Pons (tissue), 1 donor: ENCODE data around the gene ATXN7L1.

Source experiments
- DNase-seq: peaks from one replicate; pipeline ENCODE4 v3.0.0-alpha.2; 2016; ENCODE audit warnings: low spot score

Gene ATXN7L1, protein sequence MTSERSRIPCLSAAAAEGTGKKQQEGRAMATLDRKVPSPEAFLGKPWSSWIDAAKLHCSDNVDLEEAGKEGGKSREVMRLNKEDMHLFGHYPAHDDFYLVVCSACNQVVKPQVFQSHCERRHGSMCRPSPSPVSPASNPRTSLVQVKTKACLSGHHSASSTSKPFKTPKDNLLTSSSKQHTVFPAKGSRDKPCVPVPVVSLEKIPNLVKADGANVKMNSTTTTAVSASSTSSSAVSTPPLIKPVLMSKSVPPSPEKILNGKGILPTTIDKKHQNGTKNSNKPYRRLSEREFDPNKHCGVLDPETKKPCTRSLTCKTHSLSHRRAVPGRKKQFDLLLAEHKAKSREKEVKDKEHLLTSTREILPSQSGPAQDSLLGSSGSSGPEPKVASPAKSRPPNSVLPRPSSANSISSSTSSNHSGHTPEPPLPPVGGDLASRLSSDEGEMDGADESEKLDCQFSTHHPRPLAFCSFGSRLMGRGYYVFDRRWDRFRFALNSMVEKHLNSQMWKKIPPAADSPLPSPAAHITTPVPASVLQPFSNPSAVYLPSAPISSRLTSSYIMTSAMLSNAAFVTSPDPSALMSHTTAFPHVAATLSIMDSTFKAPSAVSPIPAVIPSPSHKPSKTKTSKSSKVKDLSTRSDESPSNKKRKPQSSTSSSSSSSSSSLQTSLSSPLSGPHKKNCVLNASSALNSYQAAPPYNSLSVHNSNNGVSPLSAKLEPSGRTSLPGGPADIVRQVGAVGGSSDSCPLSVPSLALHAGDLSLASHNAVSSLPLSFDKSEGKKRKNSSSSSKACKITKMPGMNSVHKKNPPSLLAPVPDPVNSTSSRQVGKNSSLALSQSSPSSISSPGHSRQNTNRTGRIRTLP

DNA sequence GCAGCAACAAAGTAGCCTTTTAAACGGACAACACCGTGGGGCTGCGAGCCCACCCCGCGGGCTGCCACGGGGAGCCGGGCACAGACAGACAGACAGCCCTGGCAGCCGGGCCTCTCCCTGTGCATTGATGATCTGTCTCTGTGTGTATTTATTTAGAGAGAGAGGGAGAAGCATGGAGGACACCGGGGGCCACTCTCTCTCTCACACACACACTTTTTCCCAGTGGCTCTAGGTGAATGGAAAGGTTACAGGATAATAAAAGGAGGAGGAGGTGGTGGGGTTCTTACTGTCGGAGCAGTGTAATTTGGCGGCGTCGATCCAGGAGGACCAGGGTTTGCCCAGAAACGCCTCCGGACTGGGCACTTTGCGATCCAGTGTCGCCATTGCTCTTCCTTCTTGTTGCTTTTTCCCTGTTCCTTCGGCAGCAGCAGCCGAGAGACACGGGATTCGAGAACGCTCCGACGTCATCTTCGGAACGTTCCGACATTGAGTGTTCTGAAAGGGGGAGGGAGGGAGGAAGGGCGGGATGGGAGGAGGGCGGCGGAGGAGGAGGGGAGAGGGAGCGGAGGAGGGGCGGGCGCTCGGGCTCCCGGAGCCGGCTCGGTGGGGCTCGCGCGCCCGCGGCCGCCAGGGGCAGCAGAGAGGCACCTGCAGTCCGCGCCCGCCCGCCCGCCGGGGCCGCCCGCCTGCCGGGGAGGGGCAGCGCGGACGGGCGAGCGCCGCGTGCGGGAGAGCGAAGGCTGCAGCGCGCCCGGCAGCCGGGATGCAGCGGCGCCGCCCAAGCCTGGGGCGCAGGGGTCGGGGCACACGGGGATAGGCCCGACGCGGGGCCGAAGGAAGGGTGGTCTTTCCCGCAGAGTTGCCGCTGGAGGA is at the start of gene ATXN7L1:
ATXN7L1 (minus strand) TSS at position 509 of the 873 bp plus-strand sequence; CDS start at position 468, 41 bp downstream.
- peak; percentile 97 for DNase-seq

DNA sequence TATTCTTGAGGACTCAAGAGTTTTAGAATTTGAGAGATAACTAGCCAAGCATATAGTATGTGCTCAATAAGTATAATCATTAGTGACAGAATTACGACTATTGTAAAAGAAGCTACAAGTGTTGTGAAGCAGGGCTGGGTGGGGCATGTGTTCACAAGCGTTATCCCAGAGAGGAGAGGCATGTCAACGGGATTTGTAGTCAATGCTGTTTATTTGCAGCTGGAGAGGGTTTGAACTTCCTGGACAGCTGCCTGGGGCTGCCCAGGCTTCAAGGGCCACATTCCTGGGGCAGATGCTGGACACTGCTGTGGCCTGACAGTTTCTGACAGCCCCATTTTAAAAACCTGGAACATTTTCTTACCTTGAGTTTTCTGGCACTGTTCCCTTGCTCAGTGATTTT is 49.7 kb upstream of the ATXN7L1 start:
- no peak for DNase-seq

DNA sequence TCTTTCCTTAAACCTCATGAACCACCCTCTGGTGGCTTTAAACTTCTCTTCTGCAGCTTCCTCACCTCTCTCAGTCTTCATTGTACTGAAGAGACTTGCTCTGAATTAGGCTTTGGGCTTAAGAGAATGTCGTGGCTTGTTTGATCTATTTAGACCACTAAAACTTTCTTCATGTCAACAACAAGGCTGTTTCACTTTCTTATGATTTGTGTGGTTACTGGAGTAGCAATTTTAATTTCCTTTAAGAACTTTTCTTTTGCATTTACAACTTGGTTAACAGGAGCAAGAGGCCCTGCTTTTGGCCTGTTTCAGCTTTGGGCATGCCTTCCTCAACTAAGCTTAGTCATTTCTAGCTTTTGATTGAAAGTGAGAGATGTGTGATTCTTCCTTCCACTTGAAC is 48.5 kb upstream of the ATXN7L1 start:
- DNase-seq: no peak

DNA sequence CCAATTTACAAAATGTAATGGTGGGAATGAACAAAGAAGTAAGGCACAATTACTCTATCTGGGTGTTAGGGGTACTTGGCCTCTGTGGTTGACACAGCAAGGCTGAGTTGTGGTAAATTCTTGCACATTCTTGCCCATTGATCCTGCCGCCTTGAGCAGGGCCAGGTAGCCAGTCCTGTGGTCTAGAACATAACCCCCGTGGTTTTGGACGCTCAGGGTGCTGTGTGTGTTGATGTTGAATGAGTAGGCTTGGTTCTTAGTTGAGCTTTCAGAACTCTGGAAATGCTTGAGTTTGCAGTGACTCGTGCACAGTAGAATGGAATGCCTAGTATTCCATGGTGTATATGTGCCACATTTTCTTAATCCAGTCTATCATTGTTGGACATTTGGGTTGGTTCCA is 44.4 kb upstream of the ATXN7L1 start:
- DNase-seq: no peak

DNA sequence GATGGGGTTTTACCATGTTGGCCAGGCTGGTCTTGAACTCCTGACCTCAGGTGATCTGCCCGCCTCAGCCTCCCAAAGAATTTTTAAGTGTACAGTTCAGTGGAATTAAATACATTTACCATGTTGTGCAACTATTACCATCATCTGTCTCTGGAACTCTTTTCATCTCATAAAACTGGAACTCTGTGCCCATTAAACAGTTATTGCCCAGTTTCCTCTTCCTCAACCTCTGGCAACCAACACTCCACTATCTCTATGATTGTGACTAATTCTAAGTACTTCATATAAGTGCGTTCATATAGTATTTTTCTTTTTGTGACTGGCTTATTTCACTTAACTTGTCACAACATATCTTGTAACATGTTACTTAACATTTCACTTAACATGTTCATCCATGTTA is 41.3 kb upstream of the ATXN7L1 start:
- no peak for DNase-seq

DNA sequence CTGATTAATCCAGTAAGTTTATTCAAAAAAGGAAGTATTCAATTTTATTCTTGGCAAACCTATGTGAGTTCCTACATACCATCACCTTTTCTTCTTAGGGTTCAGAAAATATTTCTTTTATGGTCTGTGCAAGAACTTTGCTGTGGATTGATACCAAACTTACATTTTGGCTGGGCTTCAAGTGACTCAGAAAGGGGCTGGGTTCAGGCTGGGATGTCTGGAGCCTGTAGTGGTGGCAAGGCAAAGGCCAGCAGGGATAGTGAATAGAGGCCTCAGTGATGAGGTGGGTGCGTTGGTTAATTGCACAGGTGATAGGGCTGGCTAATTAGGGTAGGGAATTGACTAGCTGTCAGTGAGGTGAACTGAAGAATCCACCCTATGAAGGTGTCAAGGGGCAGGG is 40.2 kb upstream of the ATXN7L1 start:
- DNase-seq: no peak

DNA sequence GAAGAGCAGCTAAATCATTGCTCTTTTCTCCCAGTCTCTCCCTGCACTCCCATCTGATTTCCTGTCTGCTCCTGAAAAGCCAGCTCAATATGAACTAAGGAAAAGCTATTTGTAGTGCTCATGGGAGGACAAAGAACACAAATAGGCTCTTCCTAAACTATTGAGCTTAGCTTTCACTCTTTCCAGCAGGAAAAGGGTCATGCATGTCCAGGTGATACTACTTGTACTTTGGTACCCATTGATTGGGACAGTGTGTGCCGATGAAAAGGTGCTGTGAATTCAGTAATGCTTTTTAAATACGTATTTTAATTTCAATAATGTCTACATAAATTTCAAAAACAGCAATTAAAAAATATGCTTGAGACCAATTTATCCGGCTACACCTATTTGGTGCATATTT is 37.5 kb upstream of the ATXN7L1 start:
- no peak for DNase-seq

DNA sequence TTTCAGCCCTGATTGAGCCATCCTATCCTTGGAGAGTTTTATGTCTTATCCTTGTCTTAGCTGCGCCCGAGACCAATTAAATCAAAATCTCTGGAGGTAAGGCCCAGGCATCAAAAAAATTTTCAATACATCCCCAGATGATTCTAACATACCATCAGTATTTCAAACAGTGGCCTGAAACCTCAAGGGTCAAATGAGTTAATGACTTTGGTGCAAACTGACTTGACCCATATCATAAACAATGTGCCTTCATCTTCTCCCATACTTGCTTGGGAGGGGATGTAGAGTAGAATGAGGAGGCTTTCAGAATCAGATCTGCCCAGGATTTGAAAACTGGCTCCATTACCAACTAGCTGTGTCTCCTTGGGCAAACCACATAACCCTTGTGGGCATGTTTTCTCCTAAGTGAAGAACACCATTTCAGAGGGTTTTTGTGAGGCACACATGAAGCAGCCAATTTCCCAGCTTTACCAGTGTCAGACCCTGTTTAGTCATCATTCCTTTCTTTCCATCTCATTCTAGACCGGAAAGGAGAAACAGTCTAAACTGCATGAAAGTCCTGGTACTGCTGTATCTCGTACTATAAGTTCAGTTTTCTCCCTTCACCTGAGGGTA is 35.7 kb upstream of the ATXN7L1 start:
- DNase-seq: no peak

DNA sequence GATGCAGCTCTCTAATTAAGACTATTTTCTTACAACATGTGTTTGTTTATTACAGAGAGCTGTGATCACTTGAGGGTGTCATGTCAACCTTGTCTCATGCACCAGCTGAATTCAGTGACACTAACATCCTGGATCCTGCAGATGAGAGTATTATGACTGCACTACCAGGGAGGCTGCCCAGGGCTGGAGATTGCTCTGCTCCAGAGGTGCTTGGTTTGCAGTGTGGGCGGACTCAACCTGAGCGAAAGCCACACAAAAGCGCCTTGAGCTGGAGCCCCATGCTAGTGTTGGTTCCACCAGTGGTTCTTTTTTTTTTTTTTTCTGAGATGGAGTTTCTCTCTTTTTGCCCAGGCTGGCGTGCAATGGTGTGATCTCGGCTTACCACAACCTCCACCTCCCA is 33.8 kb upstream of the ATXN7L1 start:
- DNase-seq: no peak

DNA sequence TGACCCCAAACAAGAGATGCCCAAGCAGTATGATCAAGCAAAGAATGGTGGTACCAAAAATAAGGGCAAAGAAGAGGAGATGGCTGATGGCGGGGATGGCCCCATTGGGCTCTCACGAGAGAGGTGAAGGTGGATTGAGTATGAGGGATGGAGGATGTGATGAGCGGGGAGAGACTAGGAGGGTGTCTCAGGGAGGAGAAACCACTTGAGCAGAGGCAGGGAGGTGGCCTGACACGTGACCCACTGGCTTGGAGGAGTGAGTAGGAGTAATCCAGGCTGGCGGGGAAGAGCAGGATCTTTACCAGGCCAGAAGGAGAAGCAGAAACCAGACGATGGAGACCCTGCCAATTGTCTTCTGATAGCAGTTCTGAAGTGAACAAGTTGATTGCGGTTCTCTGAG is 33.3 kb upstream of the ATXN7L1 start:
- DNase-seq: no peak

DNA sequence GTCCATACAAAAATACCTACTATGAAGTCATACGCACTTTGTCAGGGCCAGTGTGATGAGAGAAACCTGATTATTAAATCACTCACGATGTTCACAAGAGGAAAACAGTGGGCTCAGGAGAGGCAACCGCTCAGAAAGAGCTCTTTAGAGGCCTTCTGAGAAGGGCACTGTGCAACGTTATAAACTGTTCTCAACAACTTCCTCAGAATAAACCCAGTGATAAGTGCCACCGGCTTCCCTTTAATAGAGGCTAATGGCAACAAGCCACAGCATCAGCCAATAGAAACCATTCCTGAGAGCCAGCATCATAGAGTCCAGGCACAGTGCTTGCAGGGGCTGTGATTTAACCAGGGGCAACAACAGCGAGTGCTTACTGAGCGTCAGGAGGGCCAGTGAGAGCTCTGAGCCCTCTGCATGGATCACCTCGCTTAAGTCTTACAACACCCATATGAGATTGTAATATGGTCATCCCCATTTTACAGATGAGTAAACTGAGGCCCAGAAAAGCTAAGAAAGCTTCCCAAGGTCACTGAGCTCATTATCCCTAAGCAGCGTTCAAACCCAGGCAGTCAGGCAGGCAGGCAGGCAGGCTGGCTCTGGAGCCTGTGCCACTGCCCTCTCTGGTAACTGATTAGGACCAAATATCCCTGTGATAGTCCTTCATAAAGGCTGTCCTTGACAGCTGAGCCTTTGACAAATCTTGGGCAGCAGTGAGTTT is 30.9 kb upstream of the ATXN7L1 start:
- DNase-seq: no peak

DNA sequence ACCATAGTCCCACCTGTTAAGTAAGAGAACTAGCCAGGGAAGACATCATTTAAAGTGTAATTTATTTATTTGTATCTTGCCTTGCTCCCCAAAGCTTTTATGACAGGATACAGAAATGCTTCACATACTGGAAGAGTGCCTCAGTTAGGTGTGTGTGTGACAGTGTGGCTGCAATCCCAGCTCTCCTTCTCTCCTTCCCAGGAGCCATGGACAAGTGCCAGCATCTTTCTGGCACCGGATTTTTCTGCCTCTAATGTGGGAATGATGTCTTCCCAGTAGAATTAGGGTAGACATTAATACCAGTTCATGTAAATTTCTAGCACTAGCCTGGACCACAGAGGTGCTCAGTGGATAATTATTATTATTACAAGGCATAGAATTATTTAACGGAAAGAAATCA is 30.3 kb upstream of the ATXN7L1 start:
- DNase-seq: peak; percentile 9

DNA sequence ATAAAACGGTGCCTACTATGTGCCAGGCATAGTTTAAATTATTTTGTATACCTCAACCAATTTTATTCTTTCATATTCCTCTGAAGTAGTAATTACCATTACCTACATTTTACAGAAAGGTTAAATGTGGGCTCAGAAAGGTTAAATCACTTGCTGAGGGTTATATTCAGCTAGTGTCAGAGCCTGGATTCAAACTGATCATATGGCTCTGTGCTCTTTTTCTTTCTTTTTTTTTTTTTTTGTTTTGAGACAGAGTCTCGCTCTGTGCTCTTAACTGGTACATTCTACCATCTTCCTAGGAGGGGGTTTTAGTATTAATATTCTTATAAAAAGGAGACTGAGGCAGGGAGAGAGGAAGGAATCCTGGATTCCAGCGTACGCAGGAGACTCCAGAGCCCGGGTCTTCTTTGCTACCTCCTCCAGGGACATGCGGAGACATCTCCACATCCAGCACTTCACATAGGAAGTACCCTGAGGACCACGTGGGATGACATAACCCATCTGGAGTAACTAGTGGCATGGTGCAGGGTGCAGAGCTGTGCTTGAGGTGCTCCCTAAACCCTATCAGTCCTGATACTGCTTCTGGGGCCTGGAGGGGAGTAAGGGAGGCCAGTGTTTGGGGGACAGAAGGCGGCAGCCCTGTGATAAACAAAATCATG is 29.6 kb upstream of the ATXN7L1 start:
- no peak for DNase-seq

DNA sequence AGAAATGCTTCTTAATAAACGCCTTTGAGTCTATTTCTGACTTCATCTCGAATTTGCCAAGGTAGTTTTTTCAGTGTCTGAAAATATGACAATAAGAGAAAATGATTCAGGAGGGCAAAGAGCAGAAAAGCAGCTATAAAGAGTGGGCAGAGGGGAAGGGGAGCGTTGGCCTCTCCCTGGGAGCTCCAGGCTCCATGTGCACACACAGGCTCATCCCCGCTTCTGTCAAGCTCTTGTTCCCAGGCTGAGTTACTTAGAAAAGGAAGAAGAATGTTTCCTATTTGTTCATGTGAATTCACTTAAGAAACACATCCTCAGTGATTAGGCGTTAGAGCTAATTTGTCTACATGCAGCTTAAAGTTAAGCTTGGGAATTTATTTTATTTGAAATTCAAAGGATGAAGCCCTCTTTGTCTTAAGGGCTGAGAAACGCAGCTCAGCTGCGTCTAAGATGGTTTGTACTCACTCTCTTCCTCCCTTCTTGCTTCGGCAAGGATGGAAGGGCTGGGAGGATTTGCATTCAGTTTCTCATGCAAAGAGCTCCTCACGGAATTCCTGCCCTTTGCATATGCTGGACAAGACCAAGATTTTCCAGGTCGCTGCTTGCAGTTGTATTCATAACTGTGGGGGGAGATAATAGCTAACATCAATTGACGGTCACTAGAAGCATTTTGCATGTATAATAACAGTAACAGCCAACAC is 29.0 kb upstream of the ATXN7L1 start:
- no peak for DNase-seq

DNA sequence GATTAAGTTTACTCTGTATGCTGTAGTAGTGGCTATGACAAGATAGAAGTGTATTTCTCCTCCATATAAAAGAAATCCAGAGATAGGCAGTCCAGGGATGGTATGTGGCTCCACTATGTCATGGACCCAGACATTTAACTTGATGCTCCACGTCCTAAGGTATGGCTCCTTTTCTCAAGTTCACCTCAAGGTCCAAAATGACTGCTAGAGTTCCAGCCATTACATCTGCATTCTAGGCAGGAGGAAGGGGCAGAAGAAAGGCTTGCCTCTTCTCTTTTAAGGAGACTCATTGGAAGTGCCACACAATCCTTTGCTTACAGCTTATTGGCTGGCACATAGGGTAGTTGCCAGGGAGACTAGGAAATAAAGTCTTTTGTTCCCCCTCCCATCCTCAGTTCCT is 27.7 kb upstream of the ATXN7L1 start:
- DNase-seq: no peak

DNA sequence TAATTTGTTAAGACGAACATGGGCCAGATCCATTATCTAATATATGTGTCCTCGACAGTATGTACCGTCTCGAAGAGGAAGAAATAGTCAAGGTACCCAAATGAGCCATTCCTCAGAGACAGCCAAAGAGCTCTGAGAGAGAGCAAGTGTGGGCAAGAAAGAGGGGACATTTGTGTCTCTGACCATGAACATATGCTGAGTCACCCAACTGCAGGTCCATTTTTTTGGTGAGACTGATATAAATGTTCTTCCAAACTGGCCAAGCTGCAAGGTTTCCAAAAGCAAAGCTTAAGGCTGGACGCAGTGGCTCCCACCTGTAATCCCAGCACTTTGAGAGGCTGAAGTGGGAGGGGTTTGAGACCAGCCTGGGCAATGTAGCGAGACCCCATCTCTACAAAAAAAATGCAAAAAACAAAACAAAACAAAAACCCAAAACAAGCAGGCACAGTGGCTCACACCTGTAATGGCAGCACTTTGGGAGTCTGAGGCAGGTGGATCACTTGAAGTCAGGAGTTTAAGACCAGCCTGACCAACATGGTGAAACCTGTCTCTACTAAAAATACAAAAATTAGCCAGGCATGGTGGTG is 26.0 kb upstream of the ATXN7L1 start:
- no peak for DNase-seq

DNA sequence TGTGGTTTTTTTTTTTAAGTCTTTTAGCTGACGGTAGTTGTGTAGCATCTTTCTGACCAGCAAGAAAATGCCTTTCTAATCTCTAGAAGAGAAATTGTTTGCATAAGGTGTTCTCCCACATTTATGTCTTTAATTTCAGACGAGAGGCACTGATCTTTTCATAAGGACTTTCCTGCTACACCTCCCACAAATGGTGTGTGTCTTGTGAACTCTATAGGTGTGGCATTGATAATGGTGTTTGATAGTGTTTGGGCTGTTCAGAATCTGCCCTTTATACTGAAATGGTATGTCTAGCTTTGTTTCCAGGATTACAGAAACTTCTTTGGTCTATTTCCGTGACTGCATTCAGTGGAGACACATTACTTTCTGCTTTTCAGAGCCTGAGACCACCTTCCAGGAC is 21.6 kb upstream of the ATXN7L1 start:
- DNase-seq: no peak

DNA sequence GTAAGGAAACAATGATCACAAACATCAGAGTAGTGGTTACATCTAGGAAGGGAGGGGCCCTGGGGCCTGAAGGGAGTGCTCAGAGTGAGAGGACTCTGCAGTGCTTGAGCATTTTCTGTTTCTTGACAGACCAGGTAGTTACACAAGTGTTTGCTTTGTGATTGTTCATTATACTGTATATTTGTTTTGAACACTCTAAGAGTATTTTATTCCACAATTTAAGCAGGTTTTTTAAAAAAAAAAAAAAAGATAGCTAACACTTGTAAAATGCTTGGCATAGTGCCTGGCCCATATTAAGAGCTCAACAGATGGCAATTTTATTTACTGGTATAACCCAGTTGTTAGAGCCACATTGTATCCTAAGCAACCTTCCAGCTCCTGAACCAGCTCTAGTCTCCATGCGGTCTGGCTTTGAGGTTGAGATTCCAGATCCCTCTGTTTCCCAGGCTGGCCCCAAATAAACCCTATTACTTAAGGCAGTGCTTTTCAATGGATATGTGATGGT is 20.1 kb upstream of the ATXN7L1 start:
- no peak for DNase-seq

DNA sequence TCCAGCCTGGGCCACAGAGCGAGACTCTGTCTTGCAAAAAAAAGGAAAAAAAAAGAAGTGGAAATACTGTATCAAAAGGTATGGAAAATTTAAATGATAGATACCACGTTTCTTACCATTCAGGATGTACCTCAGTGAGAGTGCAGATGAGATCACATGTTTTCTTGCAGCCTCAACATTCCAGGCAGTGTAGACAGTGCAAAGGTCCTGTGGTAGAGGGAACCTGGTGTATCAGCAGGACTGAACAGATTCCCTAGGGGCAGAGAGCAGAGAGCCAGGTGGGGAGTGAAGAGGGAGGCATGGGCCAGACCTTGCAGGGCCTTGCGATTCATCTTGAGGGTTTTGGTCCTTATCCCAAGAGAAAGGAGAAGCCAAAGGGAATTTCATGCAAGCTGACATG is 17.7 kb upstream of the ATXN7L1 start:
- DNase-seq: no peak
